Measurements from ENCODE around the gene THOC3.
A peak's percentile ranks its signal among the peaks of the same experiment; 100 is the strongest.
"Not testable (repeated sequence)": the region's sequence is repeated elsewhere in the genome, so short reads cannot be mapped to it uniquely, and the experiment has no call there.

Gene THOC3, protein sequence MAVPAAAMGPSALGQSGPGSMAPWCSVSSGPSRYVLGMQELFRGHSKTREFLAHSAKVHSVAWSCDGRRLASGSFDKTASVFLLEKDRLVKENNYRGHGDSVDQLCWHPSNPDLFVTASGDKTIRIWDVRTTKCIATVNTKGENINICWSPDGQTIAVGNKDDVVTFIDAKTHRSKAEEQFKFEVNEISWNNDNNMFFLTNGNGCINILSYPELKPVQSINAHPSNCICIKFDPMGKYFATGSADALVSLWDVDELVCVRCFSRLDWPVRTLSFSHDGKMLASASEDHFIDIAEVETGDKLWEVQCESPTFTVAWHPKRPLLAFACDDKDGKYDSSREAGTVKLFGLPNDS

GRCh38 chr5:175967471-175968372 lies at the start of gene THOC3:
Gene THOC3 (minus strand): TSS chr5:175968315. CDS start chr5:175968208, 107 bp downstream.
- DNase-seq (ENCODE audit: low read depth) = peak; percentile 73

- DNase-seq (ENCODE audit: low read depth) = not testable (repeated sequence)
Observed at GRCh38 chr5:176017324-176017723, 49.2 kb upstream of the THOC3 start.

DNA sequence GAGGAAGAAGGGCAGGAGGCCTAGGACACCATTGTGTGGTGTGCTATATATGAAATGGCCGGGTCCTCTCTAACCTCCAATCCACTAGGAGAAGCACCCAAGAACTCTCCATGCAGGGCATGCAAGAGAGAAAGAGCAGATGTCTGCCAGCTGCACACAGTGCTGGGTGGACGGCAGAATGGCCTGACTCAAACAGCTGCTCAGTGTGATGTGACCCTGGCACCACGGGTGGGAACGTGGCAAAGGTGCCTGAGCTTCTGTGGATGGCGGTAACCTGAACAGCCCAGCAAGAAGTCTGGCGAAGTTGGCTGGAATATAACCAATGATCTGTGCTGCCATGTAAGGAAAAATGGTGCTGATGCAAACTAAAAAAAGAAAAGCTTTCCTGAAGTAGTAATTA lies 46.2 kb upstream of the THOC3 start:
- DNase-seq (ENCODE audit: low read depth) = not testable (repeated sequence)

GRCh38 chr5:176011088-176011487 lies 43.0 kb upstream of the THOC3 start:
- not testable (repeated sequence) for DNase-seq (ENCODE audit: low read depth)

- not testable (repeated sequence) for DNase-seq (ENCODE audit: low read depth)
Observed at GRCh38 chr5:176010202-176010601, 42.1 kb upstream of the THOC3 start.

- DNase-seq (ENCODE audit: low read depth) = not testable (repeated sequence)
Observed at GRCh38 chr5:176007220-176007619, 39.1 kb upstream of the THOC3 start.

DNA sequence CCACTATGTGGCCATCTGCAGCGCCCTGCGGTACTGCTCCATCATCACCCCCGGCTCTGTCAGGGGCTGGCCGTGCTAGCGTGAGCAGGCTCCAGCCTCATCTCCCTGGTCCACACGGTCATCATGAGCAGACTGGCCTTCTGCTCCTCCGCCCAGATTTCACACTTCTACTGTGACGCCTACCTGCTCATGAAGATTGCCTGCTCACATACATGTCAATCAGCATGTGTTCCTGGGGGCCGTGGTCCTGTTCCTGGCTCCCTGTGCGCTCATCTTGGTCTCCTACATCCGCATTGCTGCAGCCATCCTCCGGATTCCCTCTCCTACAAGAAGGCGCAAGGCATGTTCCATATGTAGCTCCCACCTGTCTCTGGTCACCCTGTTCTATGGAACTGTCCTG lies 38.7 kb upstream of the THOC3 start:
- not testable (repeated sequence) for DNase-seq (ENCODE audit: low read depth)

DNA sequence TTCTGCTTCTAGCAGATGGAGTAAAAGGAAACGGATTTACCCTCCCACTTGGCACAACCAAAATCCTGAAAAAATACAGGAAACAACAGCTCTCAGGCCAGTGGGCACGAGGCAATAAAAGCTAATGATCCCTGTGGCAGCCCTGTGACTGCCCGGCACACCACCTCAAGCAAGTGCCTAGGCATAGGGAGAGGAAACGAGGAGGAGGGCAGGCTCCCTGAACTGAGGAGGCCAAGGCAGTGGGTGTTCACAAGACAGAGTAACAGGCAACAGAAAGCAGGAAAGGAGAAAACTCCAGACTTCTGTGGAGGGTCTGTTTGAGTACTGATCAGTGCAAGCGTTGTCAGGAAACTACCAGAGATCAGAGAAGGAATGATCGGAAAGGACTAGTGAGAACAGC lies 29.9 kb upstream of the THOC3 start:
- DNase-seq (ENCODE audit: low read depth) = not testable (repeated sequence)

- not testable (repeated sequence) for DNase-seq (ENCODE audit: low read depth)
Observed at GRCh38 chr5:175997495-175997894, 29.4 kb upstream of the THOC3 start.

DNA sequence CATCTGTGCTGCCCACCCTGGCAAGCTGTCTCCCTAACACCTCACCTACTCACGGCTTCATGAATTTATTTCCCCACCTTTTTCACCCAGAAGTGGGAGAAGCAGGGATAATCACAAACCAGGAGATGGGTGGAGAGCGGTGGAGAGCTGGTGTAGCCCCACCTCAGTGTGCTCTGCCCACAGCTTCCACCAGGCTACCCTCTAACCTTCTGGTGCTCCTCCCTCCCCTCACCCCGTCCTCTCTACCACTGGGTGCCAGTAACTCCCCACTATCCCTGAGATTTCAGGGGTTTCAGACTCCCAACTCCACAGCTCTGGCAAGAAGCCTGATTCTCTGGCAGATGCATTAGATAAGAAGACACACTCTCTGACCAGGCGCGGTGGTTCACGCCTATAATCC lies 28.7 kb upstream of the THOC3 start:
- DNase-seq (ENCODE audit: low read depth) = not testable (repeated sequence)

DNA sequence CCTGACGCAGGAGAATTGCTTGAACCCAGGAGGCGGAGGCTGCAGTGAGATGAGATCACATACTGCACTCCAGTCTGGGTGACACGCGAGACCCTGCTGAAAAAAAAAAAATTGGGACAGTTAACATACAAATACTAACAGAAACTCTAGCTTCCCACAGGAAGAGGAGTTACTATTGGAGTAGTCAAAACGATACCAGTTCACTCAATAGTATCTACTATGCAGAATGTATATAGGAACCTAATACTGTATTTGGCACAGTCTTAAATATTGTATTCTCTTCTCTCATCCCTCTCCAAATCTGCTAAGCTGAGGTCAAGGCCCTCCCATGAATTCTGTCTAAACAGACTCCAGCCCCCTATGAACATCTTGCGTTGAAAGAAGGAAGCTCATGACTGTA lies 27.4 kb upstream of the THOC3 start:
- DNase-seq (ENCODE audit: low read depth) = not testable (repeated sequence)

- DNase-seq (ENCODE audit: low read depth) = not testable (repeated sequence)
Observed at GRCh38 chr5:175979371-175979995, 11.4 kb upstream of the THOC3 start.

GRCh38 chr5:175968381-175968780 lies 266 bp upstream of the THOC3 start:
- DNase-seq (ENCODE audit: low read depth) = not testable (repeated sequence)

DNA sequence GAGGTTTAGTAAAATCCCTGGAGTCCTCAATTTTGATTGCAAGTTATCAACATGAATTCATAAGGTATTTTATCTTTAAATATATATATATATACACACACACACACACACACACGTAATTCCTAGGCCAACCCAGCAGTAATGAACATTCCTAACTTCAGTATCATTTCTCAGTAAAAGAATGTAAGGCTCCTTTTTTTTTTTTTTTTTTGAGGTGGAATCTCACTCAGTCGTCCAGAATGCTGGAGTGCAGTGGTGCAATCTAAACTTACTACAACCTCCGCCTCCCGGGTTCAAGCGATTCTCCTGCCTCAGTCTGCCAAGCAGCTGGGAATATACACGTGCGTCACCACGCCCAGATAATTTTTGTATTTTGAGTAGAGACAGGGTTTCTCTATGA lies 5.8 kb downstream of the THOC3 start:
- DNase-seq (ENCODE audit: low read depth) = not testable (repeated sequence)

DNA sequence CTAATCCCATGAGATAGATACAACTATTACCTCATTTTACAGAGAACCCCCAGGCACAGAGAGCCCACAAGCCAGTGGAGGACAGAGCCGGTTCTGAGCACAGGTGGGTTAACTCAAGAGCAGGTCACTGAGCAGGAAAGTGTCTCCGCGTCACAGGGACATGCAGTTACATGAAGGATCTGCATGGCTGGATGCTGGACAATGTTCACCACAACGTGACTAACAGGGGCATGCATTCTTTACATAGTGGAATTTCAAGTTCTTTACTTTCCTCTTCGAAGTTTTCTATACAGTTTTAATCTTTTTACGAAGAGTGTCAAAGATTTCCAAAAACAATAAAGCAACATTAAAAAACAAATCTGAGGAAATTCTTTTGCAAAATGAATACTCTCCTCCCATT lies 7.9 kb downstream of the THOC3 start:
- DNase-seq (ENCODE audit: low read depth) = not testable (repeated sequence)

GRCh38 chr5:175958515-175958914 lies 9.6 kb downstream of the THOC3 start:
- peak; percentile 5 for DNase-seq (ENCODE audit: low read depth)

- DNase-seq (ENCODE audit: low read depth) = not testable (repeated sequence)
Observed at GRCh38 chr5:175954107-175954506, 14.0 kb downstream of the THOC3 start.

DNA sequence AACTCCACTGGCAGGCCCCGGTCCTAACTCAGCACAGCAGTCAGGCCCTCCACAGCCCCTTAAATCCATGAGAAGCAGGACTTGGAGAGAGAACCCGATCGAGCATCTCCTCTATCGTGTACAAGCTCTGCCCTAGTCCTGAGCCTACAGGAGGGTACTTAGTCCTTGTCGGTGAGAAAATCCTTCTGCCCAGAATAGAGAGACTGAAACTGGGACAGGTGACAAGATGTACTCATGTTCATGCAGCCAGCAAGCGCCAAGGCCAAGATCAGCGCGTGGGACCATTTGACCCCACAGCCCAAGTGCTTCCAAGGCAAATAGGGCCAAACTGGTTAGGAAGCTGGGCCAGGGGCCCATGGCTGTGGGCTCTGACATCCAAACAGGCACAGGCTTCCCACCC lies 15.3 kb downstream of the THOC3 start:
- DNase-seq (ENCODE audit: low read depth) = not testable (repeated sequence)

DNA sequence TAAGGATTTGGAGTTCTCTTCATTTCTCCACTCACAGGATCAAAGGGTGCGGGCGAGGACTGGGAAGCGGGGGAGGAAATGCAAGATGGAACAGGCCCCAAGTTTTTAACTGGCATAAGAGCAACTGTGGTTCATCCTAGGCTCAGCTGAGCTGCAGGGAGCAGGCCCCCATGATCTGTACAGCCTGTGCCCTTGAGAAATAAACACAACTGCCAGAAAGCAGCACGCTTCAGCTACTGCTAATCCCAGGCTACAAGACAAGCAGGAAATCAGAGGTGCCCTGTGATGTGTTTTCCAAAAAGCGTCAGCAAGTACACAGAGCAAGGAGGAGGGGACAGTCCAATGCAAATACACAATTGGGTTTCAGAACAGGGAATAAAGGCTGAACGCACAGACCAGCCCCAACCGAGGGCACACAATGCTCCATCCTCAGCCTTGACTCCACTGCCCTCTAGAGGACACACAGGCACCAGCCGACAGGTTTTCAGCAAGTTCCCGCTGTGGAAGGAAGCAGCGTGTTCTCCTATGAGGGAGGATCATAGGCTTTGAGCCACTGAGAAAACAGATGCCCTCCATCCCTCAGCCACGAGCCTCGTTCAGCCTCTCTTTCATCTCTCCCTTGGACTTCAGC lies 16.7 kb downstream of the THOC3 start:
- DNase-seq (ENCODE audit: low read depth) = not testable (repeated sequence)

GRCh38 chr5:175948329-175949108 lies 19.6 kb downstream of the THOC3 start:
- not testable (repeated sequence) for DNase-seq (ENCODE audit: low read depth)

DNA sequence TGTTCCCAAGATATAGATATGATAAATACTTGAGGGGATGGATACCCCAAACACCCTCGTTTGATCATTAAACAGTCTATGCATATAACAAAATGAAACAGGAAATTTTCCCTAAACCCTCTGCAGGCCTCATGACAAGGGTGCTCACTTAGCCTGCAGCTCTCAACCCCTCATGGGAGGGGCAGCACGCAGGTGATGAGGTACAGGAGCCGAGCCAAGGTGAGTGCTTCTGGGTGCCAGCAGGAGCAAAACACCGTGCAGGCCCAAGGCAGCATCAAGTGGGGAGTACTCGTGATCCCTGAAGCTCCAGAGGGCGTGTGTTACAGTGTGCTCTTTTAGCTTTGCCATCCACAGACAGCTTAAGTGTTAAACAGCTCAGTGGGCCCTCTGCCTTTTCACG lies 24.9 kb downstream of the THOC3 start:
- DNase-seq (ENCODE audit: low read depth) = not testable (repeated sequence)

Measured in ELR (cell line).